T-helper 2 cell treated with Interferon-gamma antibody and Interleukin-4, amounts not matched to agents 5 μg/mL and 100 μg/mL, for 36 hours (primary cell): ENCODE data around the gene RNF182.

ENCODE experiments used
- DNase-seq: peaks from one replicate; pipeline ENCODE4 v3.0.0; 2021; ENCODE audit warnings: low spot score
- H3K27ac Mint-ChIP-seq: one replicate; pipeline ENCODE4 v1.8.0; 2021; ENCODE audit warnings: mild to moderate bottlenecking, mixed read lengths
- H3K27me3 Mint-ChIP-seq: one replicate; pipeline ENCODE4 v1.8.0; 2021; ENCODE audit warnings: low read depth, mixed read lengths
- H3K36me3 Mint-ChIP-seq: one replicate; pipeline ENCODE4 v1.8.0; 2021; ENCODE audit warnings: low read depth, mixed read lengths
- H3K4me1 Mint-ChIP-seq: one replicate; pipeline ENCODE4 v1.8.0; 2021; ENCODE audit warnings: low read depth, mixed read lengths
- H3K4me3 Mint-ChIP-seq: one replicate; pipeline ENCODE4 v1.8.0; 2022; ENCODE audit warnings: mild to moderate bottlenecking, moderate library complexity, mixed read lengths
- H3K9me3 Mint-ChIP-seq: one replicate; pipeline ENCODE4 v1.8.0; 2021; ENCODE audit warnings: mixed read lengths

RNF182 gene

DNA sequence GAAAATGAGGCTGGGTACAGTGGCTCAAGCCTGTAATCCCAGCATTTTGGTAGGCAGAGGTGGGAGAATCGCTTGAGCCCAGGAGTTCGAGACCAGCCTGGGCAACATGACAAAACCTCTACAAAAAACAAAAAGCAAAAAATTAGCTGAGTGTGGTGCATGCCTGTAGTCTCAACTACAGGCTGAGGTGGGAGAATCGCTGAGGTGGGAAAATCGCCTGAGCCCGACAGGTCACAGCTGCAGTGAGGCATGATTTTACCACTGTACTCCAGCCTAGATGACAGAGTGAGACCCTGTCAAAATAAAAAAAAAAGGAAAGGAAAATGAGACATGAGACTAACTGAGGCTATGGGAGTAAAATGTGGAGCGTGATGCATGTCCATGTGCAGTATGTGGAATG is 104.9 kb downstream of the RNF182 start:
- Mint-ChIP-seq H3K4me1 (no peaks in the 10 kb centered on the region), H3K27ac (no peak overlapping the region), H3K27me3 (peaks cover 41% of the 10 kb centered on the region), H3K4me3 (no peak overlapping the region), H3K36me3 (no peaks in the 10 kb centered on the region), H3K9me3 (no peaks in the 10 kb centered on the region)
- DNase-seq, result no peak
